GM21717 (cell line): ENCODE measurements around the gene SLIT3.

Experiments
- ATAC-seq: cut with Tn5 transposase; IDR thresholded peaks from one replicate; pipeline ENCODE4 v1.9.1; 2021; ENCODE audit warnings: mild to moderate bottlenecking, moderate library complexity; ENCODE audit not compliant: unreplicated experiment

The SLIT3 gene

GRCh38 chr5:169049712-169050111 is 251.2 kb downstream of the SLIT3 start:
- no peak for ATAC-seq

DNA sequence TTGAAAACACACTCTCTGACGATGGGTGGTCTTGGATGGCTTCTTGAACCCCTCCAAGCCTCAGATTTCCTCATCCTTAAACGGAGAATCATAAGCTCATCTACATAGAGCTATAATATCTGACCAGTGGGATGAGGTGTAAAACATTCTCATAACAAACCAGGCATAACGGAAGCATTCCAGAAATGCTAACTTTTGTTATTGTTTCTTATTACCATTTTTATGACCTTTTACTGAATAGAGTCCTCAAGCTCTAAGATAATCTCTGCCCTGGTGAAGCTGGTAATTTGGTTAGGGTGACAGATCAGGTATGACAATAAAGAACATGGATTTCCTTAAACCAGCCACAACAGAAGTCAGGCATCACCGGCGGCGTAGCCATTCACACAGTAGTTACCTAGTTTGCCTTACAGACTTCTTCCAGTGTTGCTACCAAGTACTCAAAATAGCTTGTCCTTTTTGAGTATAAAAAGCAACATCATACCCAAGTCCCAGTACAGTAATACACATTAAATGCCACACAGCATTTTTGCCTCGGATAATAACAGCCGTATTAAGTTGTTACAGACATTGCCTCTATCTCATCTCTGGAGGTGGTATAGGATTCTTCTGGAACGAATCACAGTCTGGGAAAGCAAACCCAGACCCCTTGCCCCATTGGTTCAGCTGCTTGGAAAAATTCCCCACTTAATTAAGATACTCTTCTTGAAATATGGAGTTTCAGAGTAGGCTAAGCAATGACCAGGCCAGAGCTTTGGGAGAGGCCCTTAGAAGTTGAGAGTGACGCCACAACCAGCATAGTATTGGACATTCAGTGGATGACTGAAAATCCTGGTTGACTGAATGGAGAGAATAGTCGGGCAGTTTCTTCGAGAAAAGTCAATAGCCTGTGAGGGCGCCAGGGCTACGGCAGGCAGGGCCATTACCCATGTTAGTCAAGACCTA is 252.5 kb downstream of the SLIT3 start:
- no peak for ATAC-seq

- no peak for ATAC-seq
These were observed 256.0 kb downstream of the SLIT3 start for GRCh38 chr5:169044962-169045361.

DNA sequence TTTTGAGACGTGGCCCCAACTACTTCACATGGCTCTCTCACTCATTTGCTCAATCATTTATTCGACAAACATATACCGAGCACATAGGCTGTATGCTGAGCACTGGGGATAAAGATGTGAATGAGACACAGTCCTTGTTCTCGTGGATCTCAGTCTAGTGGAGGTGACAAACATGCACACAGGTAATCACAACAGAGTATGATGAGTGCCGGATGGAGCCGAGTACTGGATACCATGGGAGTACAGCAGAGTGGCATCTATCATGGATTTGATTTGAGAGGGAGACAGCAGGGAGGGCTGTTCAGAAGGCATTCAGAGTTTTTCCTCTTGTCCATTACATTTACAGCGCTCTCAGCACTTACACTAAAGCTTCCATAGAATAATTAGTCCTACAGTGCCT is 259.8 kb downstream of the SLIT3 start:
- no peak for ATAC-seq

DNA sequence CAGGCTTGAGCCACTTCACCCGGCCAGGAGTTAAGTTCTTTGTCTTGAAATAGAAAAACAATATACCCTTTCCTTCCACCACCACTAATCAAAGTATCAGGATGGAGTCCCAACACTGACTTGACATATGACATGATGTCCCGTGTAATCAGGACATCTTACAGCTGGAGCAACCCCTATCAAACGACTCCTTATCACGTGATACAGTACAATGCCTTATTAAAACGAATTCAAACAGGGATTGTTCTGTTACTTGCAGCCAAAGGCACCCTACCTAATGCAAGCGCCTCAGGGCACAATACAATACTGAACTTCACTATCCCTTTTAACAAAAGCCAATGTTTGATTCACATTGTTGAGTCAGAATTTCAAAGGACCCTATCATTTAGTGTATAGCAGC is 261.3 kb downstream of the SLIT3 start:
- no peak for ATAC-seq

DNA sequence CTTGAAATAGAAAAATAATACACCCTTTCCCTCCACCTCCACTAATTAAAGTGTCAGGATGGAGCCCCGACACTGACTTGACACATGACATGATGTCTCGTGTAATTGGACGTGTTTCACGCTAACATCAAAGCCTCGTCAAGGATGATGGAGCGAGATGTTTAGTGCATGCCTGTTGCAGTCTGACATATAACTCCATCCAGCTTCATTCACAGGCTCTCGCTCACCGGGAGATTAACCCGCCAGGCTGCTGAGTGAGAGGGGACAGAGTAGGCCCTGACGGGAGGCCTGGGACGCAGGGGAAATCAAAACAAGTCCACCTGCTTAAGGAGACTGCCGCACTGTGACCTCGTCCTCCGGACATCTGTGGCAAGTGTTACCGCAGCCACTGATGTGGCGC is 263.5 kb downstream of the SLIT3 start:
- no peak for ATAC-seq

- no peak for ATAC-seq
These were observed 264.7 kb downstream of the SLIT3 start for GRCh38 chr5:169036079-169036805.

DNA sequence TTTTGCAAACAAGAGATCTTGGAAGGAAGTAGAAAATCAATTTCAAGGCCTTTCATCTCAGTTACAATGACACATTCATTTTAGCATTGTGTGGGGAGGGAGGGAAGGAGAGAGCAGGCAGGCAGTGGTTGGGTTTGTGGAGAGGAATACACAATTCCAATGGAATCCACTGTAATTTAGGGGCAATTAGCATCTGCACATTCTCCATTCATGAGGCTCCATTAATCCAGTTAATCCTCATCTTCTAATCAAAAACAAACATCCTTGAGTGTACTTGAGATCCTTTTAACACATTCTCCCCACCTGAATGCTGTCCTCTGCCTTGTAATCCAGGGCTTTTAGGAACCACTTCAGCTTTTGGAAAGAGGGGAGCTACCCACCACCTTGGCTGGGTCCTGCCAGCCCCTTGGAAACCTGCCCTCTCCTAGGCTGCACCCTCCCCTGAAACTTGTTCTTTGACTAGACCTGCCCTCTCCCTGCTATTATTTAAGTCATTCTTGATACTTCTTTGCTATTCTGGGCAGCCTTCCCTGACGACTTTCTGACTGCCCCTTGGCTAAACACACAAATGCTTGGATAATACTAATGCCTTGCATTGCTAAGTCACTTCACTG is 271.2 kb downstream of the SLIT3 start:
- ATAC-seq: no peak

- no peak for ATAC-seq
These were observed 271.9 kb downstream of the SLIT3 start for GRCh38 chr5:169029037-169029436.

DNA sequence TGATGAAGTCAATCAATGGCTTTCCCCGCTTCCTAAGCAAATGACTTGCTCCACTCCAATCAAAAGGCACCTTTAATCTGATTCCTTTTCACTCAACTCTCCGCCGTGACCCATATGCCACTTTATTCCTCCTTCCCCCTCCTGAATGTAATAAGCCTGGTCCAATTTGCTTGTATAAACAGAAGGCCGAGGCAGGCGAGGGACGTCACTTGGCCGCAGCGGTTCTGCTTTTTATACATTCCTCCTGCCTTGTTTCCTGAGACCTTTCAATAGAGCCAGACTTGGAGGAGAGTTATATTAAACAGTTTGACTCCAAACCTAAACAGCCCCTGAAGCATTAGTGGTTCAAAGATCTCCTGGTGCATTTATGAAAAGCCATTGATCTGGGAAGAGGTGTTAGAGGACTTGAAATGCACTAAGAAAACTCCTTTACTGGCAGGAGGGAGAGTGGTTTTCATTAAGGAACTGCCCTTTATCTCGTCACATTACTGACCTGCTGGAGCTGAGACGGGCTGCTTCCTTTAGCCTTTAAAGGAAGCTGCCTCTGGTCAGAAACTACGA is 273.4 kb downstream of the SLIT3 start:
- ATAC-seq: no peak

- no peak for ATAC-seq
These were observed 275.4 kb downstream of the SLIT3 start for GRCh38 chr5:169025491-169025890.

- no peak for ATAC-seq
These were observed 276.5 kb downstream of the SLIT3 start for GRCh38 chr5:169024421-169024820.

DNA sequence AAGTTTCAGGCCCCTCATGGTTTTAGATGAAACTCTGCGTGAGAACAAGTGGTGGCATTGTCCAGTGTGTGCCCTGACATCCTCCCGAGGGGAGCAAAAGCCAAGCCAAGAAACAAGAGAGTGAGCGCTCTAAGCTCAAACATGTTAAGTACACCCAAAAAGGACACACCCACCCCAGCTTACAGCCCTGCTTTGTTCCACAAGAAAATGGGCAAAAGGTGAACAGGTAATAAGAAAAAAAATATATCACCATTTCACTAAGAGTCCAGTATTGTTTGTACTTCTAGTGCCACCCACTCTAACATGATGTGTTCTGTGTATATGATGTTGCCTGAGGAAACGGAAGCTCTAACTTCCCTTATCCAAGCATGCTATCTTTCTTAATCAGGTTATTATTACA is 278.2 kb downstream of the SLIT3 start:
- no peak for ATAC-seq

DNA sequence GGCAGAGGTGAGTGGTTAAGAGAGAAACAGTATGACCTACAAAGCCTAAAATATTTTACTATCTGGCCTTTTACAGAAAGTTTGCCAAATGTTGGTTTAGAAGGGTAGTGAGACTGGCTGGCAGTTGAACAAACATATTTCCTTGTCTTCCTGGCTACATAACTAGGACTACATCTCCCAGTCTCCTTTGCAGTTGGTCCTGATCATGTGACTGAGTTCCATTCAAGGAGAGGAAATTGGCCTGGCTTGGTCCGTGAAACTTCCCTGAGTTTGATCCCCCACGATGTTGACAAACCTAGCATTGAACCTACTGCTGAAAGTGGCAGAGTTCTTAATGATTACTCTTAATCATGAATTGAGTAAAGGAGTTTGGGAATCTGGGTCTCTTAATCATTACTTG is 280.8 kb downstream of the SLIT3 start:
- no peak for ATAC-seq

DNA sequence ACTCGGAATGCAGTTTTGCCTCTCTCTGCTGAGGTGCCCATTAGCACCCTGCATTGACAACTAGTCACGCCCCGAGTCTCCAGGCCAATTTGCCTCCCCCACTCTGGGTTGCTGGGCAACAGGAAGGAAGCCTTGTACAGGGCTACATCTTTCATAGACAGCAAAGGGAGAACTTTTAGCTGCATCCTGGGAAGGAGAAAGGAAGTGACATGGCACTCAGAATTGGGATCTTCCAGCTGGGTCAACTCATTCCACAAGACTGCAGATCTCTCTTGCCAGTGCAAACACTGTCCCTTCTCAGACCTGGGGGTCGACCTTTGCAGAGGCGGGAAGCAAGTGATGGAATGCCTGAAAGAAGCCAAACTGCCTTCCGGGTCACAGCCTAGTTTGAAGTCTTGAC is 282.0 kb downstream of the SLIT3 start:
- ATAC-seq: no peak

- ATAC-seq: no peak
These were observed 284.9 kb downstream of the SLIT3 start for GRCh38 chr5:169015991-169016390.

- no peak for ATAC-seq
These were observed 287.1 kb downstream of the SLIT3 start for GRCh38 chr5:169013846-169014245.

GRCh38 chr5:169013208-169013728 is 287.7 kb downstream of the SLIT3 start:
- ATAC-seq: no peak

DNA sequence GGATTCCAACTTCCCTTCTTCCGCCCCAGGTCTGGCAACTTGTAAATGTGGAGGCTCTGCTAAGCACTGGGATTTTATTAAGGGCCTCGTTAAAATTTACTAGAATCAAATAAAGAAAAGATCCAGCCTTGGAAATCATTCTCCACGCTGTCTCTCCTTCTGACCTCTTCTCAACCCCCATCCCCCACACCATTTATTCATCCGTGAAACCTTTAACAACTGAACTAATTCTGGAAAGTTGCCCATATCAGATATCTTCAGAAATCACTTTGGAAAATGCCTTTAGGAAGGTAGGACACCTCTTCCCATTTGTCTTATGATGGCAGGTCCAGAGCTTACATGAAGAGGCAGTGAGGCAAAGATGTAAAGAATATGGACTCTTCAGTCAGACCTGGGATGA is 288.5 kb downstream of the SLIT3 start:
- no peak for ATAC-seq

DNA sequence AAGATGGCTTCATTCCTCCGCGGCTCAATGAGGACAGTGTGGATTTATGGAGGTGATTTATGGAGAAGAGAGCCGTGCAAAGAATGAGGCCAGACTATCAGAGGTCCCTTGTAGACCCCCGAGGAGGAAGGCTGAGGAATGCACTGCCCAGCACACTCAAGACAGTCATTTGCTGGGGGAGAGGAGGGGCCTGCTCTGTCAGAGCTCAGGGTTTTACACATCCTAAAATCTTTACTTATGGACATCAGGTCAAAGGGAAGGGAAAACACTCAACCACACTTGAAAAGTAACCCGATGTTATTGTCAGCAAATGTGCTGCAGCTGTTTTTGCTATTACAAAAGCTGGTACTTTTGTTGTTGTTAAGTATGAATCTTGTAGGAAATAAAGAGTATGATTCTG is 289.5 kb downstream of the SLIT3 start:
- no peak for ATAC-seq

GRCh38 chr5:169011009-169011408 is 289.9 kb downstream of the SLIT3 start:
- ATAC-seq: no peak
